SKM-1 (cell line): ENCODE results near the gene RAET1E.
"Not testable (repeated sequence)": the region's sequence is repeated elsewhere in the genome, so short reads cannot be mapped to it uniquely, and the experiment has no call there.

Experiments
- DNase-seq: peaks from one replicate; lab custom pipeline; 2025; ENCODE audit not compliant: unreplicated experiment; lab: John Stamatoyannopoulos, UW

Gene RAET1E

GRCh38 chr6:149897855-149898744 is at the start of gene RAET1E:
TSS of gene RAET1E (minus strand) at chr6:149898113. CDS start at chr6:149890901, 7,212 bp downstream.
- no peak for DNase-seq

GRCh38 chr6:149947533-149947932 is 49.6 kb upstream of the RAET1E start:
- not testable (repeated sequence) for DNase-seq

- not testable (repeated sequence) for DNase-seq
These were observed 48.7 kb upstream of the RAET1E start for GRCh38 chr6:149946631-149947030.

- DNase-seq = not testable (repeated sequence)
These were observed 47.4 kb upstream of the RAET1E start for GRCh38 chr6:149945276-149945675.

GRCh38 chr6:149943321-149943720 is 45.4 kb upstream of the RAET1E start:
- not testable (repeated sequence) for DNase-seq

- DNase-seq = no peak
These were observed 44.5 kb upstream of the RAET1E start for GRCh38 chr6:149942461-149942829.

- peak; percentile 25 for DNase-seq
These were observed 43.9 kb upstream of the RAET1E start, which contains the start of gene ULBP2 for GRCh38 chr6:149941583-149942460. TSS of gene ULBP2 (plus strand) at chr6:149942014. CDS start at chr6:149942073, 59 bp downstream.

- no peak for DNase-seq
These were observed 42.7 kb upstream of the RAET1E start for GRCh38 chr6:149940672-149940982.

- DNase-seq = no peak
These were observed 42.2 kb upstream of the RAET1E start for GRCh38 chr6:149939909-149940671.

GRCh38 chr6:149939356-149939648 is 41.4 kb upstream of the RAET1E start:
- no peak for DNase-seq

GRCh38 chr6:149938571-149939355 is 40.9 kb upstream of the RAET1E start:
- DNase-seq = no peak

GRCh38 chr6:149938013-149938570 is 40.2 kb upstream of the RAET1E start:
- DNase-seq = not testable (repeated sequence)

GRCh38 chr6:149936743-149937142 is 38.8 kb upstream of the RAET1E start:
- DNase-seq = no peak

GRCh38 chr6:149935668-149936067 is 37.8 kb upstream of the RAET1E start:
- DNase-seq = no peak

GRCh38 chr6:149935246-149935645 is 37.3 kb upstream of the RAET1E start:
- no peak for DNase-seq

- DNase-seq = peak; percentile 52
These were observed 36.6 kb upstream of the RAET1E start for GRCh38 chr6:149934249-149935156.

GRCh38 chr6:149933461-149933860 is 35.5 kb upstream of the RAET1E start:
- no peak for DNase-seq

GRCh38 chr6:149933036-149933435 is 35.1 kb upstream of the RAET1E start:
- no peak for DNase-seq

GRCh38 chr6:149931501-149931900 is 33.6 kb upstream of the RAET1E start:
- no peak for DNase-seq
